ENCODE data around the gene B4GALNT3.
"Not testable (repeated sequence)": the region's sequence is repeated elsewhere in the genome, so short reads cannot be mapped to it uniquely, and the experiment has no call there.

The B4GALNT3 gene

DNA sequence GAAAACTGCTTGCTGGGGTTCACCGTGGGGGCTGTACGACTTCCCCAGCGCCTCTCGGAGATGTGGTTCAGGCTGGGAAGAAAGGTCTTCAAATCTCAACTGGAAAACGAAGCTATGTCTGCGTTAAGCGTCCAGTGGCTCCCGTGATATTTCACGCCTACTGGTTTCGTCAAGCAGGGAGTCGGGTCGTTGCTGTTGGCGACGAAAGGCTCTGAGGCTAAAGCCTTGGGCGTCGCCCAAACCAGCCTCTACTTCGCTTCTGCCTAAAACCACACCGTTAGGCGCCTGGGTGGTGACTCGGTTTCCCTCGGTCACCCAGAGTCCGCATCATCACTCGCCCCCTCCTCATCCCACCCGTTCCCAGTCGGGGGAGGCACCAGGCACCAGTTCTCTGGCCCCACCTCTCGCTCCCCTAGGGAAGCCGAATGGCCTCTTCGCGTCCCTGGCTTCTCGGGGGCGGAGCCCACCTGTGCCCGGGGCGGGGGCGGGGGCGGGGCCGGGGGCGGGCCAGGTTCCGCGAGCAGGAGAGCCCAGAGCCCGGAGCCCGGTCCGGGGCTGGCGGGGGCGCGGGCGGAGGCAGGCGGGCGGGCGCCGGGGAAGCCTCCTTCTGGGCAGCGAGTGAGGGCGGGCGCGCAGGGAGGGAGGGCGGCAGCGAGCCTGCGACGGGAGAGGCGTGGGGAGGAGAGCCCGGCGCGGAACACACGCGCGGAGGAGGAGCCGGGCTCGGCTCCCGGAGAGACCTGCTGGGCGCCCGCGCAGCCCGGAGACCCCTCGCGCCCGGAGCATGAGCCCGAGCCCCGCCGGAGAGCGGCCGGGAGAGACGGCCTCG, at the start of gene B4GALNT3:
Gene B4GALNT3 (plus strand): TSS at position 510 of the 829 bp plus-strand sequence. CDS start 438 bp downstream, outside the sequence.
- peak; percentile 4 for DNase-seq

DNA sequence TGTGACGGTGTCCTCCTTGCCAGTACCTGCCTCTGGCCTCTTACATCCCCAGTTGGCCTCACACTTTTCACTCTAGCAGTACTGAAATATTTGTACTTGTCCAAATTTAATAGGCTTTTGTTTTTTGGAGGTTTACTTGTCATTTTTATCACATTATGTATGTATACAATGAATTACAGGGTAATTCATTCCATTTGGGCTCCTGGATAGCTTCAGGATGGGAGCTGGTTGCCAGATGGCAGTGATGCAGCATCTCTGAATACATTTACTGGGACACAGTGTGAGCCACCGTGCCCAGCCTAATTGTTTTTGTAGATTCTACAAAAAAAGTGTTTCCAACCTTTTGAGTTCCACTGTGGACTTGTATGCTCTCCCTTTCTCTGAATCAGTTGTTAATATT, 44.9 kb upstream of the B4GALNT3 start:
- no peak for DNase-seq

DNA sequence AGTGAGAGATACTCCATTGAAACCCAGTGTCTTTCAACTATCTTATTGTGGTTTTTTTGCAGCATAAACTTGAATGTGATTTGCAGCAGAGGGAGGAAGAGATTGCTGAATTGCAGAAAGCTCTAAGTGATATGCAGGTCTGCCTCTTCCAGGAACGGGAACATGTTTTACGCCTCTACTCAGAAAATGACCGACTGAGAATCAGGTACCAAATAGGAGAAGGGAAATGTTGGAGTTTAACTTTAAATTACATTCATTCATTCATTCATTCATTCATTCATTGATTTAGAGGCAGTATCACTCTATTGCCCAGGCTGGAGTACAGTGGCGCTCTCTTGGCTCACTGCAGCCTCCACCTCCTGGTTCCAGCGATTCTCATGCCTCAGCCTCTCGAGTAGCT, 41.3 kb upstream of the B4GALNT3 start:
- DNase-seq, result no peak

DNA sequence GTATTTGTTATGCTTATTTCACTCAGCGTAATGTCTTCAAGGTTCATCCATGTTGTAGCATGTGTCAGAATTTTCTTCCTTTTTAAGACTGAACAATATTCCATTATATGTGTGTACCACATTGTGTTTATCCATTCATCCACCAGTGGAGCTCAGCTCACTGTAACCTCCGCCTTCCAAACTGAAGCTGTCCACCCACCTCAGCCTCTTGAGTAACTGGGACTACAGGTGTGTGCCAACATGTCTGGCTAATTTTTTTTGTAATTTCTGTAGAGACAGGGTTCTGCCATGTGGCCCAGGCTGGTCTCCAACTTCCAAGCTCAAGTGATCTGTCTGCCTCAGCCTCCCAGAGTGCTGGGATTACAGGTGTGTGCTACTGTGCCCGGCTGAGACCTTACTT, 37.2 kb upstream of the B4GALNT3 start:
- no peak for DNase-seq

DNA sequence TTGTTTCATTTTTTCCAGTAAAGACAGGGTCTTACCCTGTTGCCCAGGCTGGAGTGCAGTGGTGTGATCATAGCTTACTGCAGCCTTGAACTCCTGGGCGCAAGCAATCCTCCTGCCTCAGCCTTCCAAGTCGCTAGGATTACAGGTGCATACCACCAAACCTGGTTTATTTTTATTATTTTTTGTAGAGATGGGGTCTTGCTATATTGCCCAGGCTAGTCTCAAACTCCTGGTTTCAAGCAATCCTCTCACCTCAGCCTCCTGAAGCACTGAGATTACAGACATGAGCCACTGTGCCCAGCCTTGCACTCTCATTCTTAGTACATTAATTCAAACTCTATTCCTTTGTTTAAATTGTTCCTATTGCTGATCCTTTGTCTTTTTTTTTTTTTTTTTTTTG, 24.0 kb upstream of the B4GALNT3 start:
- not testable (repeated sequence) for DNase-seq

DNA sequence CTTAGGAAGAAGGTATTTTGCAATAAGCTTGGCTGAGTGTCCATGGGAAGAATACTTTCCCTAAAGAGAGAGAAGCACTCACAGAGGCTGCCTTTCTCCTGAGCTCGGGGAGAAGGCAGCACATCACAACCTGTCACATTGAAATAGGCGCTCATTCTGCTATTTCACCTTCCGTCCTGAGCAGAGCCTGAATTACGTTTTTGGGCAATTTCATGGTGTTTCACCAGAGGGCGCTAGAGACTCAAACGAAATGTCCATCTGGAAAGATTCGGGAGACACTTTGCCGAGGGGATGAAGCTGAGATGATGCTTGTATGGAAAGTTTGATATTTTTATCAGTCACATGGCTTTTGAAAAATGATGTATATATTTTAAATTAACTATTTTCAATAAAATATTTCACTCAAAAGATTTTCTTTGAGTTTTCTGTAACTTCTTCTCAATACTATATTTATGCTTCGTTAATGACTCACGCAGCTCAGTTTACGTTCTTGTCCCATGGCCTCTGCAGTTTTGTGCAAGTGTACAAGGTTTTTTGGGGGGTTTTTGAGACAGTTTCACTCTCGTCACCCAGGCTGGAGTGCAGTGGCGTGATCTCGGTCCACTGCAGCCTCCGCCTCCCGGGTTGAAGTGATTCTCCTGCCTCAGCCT, 17.4 kb upstream of the B4GALNT3 start:
- peak; percentile 65 for DNase-seq

DNA sequence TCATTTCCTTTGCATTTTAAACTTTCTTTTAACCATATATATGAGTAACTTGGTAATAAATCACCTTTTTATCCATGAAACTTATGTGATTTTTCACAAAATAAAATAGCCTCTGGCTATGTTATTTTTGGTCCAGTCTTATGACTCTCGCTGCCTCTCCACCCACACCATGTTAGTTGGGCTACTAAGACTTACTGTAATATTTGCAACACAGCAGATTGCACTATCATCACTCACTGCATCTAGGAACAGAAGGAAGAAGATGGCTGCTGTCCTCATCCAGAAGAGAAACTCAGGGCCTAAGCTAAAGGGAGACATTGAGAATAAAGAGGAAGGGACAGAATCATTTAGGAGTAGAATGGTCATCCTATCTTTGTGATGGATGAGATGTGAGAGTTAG, 12.6 kb upstream of the B4GALNT3 start:
- no peak for DNase-seq

DNA sequence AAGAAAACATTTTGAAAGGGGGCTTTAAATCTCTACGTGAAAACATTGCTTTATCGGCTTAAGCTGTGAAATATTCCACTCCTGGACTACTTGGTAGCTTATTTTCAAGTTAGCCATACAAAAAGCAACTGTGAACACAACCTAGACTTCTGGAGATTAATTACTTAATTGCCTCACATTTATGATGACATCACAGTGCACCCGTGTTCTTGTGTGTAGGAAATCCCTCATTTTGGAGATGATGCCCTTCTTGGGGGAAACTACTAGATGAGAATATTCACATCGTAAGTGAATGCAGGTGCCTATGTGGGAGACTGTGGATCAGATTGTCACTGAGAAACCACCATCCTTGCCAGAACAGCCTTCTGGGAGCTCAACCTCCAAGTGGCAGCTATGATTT, 10.5 kb upstream of the B4GALNT3 start:
- no peak for DNase-seq

DNA sequence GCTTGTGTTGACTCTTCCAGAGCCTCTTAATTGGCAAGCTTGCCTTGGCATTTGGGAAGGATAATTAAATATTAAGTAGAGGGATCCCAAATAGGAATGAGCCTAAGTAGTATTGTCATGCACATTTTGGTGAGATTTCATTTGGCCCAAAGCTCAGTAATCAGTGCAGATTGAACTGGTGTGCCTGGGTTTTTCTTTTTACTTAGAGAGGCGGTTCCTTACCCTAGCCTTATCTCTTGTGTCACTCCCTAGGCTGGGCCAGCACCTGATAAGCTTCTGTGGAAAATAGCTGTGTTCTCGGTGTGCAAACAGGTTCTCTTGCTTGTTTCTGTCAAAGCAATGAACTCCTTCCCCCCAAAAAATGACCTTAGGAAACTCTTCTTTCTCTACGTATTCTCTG, 9.3 kb upstream of the B4GALNT3 start:
- DNase-seq, result no peak

DNA sequence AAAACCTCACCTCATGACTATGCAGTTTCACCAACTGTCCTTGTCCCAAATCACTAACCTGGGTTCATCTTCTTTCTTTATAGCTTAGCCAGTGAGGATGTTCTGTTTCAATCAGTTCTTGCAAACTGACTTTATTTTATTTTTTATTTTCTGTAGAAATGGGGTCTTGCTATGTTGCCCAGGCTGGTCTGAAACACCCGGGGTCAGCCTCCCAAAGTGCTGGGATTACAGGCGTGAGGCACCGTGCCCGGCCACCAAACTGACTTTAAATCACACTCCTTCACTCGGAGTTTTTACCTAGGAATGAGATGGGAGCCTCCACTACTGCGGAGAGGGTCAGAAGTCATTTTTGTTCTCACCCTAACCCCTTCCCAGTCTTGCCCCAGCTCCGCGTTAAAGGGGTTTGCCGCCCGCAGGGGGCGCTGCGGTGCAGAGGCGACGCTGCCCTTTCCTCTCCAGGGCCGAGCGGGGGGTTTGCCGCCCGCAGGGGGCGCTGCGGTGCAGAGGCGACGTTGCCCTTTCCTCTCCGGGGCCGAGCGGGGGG, 7.0 kb upstream of the B4GALNT3 start:
- no peak for DNase-seq

DNA sequence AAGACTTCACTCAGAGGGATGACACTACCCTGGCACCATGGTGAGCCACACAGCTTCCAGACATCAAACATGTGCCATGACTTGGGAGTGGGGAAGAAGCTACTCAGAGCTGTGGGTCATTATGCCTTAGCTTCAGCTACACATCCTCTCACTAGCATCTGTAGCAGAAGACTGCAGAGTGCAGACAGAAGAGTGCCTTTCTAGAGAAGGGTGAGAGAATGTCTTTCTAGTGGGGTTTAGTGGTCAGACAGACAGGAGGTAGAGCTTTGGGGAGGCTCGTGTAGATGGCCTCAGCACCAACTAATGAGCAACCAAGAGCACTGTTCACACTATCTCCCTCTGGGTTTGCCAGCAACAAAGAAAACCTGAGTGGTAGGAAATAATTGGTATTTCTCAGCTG, 4.9 kb upstream of the B4GALNT3 start:
- DNase-seq, result no peak

DNA sequence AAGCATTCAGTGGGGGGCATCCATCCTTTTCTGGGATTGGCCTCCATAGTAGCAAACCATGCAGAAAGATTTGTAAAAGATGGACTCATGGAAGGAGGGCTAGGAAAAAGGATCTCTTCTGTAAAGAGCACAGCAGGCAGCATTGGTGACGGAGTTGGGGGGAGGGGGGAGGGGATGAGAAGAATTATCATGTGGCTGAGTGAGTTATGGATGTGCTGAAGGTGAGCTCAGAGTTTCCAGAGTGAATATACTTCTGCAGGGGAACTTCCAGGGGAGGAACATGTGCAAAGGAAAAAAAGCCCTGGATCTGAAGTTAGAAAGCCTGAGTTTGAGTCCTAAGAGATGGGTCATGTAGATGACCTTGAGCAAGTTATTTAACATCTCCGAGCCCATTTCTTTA, 3.9 kb upstream of the B4GALNT3 start:
- DNase-seq, result no peak

DNA sequence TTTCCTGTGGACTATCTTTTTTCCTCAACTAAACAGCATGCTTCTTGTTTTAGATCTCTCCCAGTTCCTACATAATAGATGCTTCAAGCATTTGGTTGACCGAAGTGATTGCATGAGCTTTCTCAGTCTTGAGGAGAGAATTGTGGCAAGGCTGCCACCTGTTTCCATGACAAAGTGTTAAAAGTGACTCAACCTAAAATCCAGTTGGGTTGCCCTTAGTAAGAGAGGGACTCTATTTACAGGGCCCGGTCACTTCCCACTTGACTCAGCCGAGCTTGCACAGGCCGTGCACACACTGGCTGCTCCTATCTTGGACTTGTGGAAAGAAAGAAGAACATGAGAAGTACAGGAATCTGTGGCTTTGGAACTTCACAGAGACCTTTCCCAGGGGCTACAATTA, 2.1 kb upstream of the B4GALNT3 start:
- DNase-seq, result no peak

DNA sequence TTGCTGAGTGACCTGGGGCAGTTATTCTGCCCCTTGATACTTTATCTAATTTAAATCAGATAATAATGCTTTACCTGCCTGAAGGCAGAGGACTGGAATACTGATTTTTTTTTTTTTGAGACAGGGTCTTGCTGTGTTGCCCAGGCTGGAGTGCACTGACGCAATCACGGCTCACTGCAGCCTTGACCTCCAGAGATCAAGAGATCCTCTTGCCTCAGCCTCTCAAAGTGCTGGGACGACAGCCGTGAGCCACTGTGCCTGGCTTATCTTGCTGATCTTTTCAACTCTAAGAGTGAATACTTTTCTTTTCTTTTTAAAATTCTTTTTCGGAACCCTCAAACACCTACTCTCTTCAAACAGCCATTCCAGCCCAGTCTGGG, 699 bp upstream of the B4GALNT3 start:
- DNase-seq, result no peak

DNA sequence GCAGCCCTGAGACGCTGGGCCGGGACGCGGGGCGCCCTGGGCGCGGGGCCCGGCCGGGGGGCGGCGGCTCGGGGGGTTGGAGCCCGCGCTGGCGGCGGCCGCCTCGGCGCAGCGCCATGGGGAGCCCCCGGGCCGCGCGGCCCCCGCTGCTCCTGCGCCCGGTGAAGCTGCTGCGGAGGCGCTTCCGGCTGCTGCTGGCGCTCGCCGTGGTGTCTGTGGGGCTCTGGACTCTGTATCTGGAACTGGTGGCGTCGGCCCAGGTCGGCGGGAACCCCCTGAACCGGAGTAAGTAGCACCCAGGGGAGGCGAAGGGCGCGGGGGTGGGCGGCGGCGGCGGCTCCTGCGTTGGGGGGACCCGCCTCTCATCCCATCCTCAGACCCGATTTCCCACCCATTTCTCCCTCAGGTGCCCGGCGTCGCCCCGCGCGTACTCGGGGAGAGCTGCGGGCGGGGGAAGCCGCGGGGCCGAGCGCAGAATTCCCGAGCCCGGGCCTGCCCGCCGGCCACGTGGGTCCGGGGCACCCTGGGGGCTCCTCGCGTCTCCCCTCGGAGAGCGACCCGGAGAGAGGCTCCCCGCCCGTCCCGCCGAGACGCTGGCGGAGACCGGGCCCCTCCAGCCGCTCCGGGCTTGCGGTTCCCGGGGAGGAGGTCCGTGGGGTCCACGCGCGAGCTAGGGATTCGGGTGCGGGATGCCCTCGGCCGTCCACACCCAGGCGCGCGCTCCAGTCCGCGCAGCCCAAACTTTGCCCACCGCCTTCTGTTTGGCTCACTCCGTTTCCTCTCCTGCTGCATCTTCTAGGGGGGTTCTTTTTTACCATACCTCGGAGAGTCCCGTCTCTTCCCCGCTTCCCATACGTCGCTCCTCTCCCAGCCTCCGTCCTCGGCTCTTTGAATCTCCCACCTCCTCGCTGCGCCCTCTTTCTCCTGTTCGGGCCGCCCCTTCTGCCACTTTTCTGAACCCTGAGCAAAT, 807 bp downstream of the B4GALNT3 start:
- DNase-seq, result no peak

DNA sequence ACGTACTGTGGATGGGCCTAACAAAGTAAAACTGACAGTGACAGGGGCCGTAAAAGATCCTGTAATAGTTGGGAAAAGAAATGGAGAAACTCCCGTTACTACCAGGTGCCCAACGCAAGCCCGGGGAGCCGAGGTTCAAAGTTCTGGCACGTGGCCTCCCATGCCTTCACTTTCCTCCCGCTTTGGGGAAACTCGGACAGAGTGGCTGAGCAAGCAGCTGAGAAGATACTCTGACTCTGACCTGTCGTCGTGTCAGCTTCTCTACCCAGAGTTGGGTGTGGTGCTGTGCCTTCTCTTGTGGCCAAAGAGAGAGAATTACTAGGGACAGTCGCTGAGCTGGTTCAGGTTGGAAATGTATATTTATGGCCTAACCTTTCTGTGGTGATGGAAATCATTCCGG, 1.7 kb downstream of the B4GALNT3 start:
- no peak for DNase-seq

DNA sequence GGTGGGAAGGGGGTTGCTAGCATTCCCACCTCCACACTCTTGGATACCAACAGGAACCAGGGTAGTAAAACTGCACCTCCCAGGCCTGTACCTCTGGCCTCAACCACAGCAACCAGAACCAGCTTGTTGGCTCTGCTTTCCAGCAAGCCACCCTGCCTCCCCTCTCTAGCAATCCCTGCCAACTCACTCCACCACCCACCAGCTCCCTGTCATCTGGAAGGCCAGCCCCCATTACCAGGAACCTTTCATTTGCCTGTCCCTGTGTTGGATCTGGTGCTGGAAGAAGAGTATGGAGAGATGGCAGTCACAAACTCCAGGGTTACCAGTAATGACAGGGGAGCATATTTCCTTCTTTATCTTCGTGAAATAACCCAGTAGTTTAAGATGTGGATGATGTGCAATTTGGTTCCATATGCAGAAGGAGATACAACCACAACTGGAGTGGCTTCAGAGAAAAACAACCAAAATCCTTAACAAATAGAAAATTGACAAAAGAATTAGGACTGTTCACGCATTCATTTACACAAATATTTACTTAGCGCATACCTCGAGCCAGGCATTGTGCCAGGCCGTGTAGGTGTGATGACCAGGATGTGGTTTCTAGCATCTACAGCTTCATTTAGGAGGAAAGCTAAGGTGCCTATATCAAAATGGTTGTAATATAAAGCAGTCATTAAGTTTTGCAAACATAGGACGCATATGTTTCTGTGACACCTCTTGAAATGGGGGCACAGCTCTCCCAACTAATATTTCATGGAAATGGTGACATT, 3.4 kb downstream of the B4GALNT3 start:
- no peak for DNase-seq

DNA sequence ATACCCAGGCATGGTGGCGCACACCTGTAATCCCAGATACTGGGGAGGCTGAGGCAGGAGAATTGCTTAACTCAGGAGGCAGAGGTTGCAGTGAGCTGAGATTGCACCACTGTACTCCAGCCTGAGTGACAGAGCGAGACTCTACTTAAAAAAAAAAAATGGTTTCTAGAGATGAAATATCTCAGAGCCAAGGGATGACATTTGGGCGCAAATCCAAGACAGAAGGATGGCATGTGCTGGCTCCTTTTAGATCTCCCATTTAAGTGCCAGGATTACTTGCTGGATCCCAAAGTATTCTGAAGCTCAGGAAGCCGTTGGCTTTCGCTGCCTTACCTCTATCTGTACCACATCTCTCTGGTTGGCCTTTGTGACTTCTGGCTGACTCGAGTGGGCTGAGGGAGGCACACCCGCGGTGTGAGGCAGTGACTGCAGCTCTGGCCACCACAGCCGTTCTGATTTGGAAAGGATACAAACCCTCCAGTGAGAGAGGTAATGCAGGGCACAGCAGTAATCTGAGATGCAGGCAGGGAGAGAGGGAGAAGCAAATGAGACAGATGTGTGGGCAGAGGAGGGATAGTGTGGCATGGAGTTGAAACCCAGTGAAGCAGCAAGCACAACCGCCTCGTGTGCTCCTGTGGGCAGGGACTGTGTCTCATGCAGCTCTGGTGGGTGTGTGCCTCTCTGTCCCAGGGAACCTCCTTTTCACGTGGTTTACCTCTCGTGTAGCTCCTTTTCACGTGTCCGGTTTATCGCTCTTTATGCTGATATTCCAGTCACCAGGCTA, 4.9 kb downstream of the B4GALNT3 start:
- DNase-seq, result no peak

DNA sequence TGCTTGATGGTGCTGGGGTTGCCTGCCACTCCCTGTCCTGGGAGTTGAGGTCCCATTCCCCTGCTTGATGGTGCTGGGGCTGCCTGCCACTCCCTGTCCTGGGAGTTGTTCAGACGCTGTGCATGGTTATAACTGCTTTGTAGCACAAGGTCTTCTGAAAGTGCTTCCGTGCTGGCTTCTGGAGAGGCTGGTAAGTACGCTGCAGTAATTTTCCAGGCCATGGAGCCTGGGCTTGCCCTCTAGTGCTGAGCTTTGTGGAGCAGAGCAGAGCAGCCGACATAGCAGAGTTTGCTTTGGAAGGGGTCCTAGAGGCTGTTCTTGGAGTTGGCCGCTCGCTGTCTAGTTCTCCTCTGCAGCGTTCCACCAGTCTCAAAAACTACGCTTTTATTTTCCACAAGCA, 6.3 kb downstream of the B4GALNT3 start:
- no peak for DNase-seq

DNA sequence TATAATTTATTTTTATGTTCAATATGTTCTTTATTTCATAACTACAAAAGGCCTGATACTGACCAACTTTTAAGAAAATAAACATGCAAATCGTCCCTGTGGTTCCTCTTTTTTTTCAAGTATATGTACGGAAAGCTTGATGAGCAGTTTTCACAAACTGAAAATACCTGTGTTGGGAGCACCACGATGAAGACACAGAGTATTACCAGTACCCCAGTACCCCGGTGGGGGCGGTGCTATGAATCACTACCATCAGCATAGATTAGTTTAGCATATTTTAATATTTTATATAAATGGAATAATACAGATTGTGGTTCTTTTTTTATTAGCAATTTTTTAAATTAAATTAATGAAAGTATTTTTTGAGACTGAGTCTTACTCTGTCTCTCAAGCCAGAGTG, 7.0 kb downstream of the B4GALNT3 start:
- no peak for DNase-seq

DNA sequence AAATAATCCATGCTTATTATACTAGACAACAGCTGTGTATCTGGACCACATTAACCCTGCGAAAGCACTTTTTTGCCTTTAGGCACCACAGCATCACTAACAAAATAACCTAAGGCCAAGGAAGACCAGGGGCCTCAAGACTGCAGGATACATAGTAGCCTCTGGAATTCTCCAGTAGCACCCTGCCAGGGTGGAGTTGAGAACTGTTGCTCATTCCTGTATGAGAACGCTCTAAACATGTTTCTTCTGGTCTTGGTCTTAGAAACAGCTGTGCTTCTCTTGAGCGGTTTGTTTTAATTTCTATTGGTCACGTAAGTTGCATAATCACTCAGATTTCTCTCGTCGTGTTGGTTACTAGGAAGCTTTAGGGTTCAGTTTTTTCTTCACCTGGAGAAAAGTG, 7.9 kb downstream of the B4GALNT3 start:
- no peak for DNase-seq

Measured in midbrain (tissue), 1 donor.